Mesendoderm (in vitro differentiated cells): ENCODE data around the gene CDADC1.

Experiments used
- DNase-seq: peaks from one replicate; pipeline ENCODE4 v3.0.0; 2013
- H2AK5ac ChIP-seq: 2 replicates; pipeline ENCODE4 v1.6.1; 2013; ENCODE audit warnings: low read length, inconsistent platforms
- H2BK120ac ChIP-seq: 2 replicates; pipeline ENCODE4 v1.6.1; 2013; ENCODE audit warnings: low read depth, mild to moderate bottlenecking, low read length, moderate library complexity, mixed read lengths
- H2BK15ac ChIP-seq: replicated peaks from 2 replicates; pipeline ENCODE4 v1.6.1; 2013; ENCODE audit warnings: low read depth, mild to moderate bottlenecking, moderate library complexity
- H2BK5ac ChIP-seq: 2 replicates; pipeline ENCODE4 v1.6.1; 2013; ENCODE audit warnings: low read length, inconsistent platforms
- H3K18ac ChIP-seq: 2 replicates; pipeline ENCODE4 v1.6.1; 2013; ENCODE audit warnings: mild to moderate bottlenecking, low read length, mixed read lengths
- H3K23ac ChIP-seq: one replicate; pipeline ENCODE4 v1.6.1; 2013; ENCODE audit warnings: low read length
- H3K27ac ChIP-seq: 2 replicates; pipeline ENCODE4 v1.5.1; 2013; ENCODE audit warnings: low read depth, mild to moderate bottlenecking, inconsistent platforms, low read length, moderate library complexity
- H3K27me3 ChIP-seq: 2 replicates; pipeline ENCODE4 v1.6.1; 2013; ENCODE audit warnings: low read length, control low read depth, mild to moderate bottlenecking, inconsistent platforms; ENCODE audit not compliant: insufficient read depth, poor library complexity
- H3K36me3 ChIP-seq: 2 replicates; pipeline ENCODE4 v1.6.1; 2013; ENCODE audit warnings: low read length, inconsistent platforms; ENCODE audit not compliant: control insufficient read depth, insufficient read depth
- H3K4ac ChIP-seq: one replicate; pipeline ENCODE4 v1.6.1; 2013; ENCODE audit warnings: low read depth, mild to moderate bottlenecking, low read length, moderate library complexity
- H3K4me1 ChIP-seq: 2 replicates; pipeline ENCODE4 v1.6.1; 2013; ENCODE audit warnings: low read depth, low read length, inconsistent platforms; ENCODE audit not compliant: control insufficient read depth
- H3K4me2 ChIP-seq: 2 replicates; pipeline ENCODE4 v1.6.1; 2013; ENCODE audit warnings: low read length
- H3K4me3 ChIP-seq: 2 replicates; pipeline ENCODE4 v1.5.1; 2013; ENCODE audit warnings: mild to moderate bottlenecking, low read length
- H3K56ac ChIP-seq: one replicate; pipeline ENCODE4 v1.6.1; 2013; ENCODE audit warnings: low read length
- H3K79me1 ChIP-seq: 2 replicates; pipeline ENCODE4 v1.6.1; 2013; ENCODE audit warnings: low read length, inconsistent platforms
- H3K79me2 ChIP-seq: 2 replicates; pipeline ENCODE4 v1.6.1; 2013; ENCODE audit warnings: mild to moderate bottlenecking, low read length; ENCODE audit not compliant: control insufficient read depth, insufficient read depth
- H3K9ac ChIP-seq: 2 replicates; pipeline ENCODE4 v1.6.1; 2013; ENCODE audit warnings: low read length, inconsistent platforms
- H4K5ac ChIP-seq: one replicate; pipeline ENCODE4 v1.6.1; 2013; ENCODE audit warnings: low read length
- H4K8ac ChIP-seq: one replicate; pipeline ENCODE4 v1.6.1; 2013; ENCODE audit warnings: low read depth, mild to moderate bottlenecking, control low read depth, low read length, moderate library complexity
- WGBS: extraction: QIAGEN DNeasy Blood & Tissue Kit; methylation state at CpG from one replicate; pipeline ENCODE4 v1.1.7; 2013; ENCODE audit warnings: low lambda C conversion rate, missing lambda C conversion rate; ENCODE audit not compliant: insufficient coverage; ENCODE audit errors: extremely low coverage; 5-methylcytosine and 5-hydroxymethylcytosine counted together

The CDADC1 gene

GRCh38 chr13:49311816-49312215 lies 64.1 kb downstream of the CDADC1 start:
- Histone ChIP-seq H3K4me2 (no peak overlapping the region), H3K79me1 (no peaks in the 10 kb centered on the region), H3K4ac (no peak overlapping the region), H3K56ac (no peak overlapping the region), H3K18ac (no peak overlapping the region), H3K36me3 (no peaks in the 10 kb centered on the region), H3K27ac (no peak overlapping the region), H4K8ac (no peak overlapping the region), H3K4me1 (no peaks in the 10 kb centered on the region), H2BK15ac (no peak overlapping the region), H3K23ac (no peak overlapping the region), H3K27me3 (no peaks in the 10 kb centered on the region), H3K9ac (no peak overlapping the region), H2AK5ac (no peak overlapping the region), H3K4me3 (no peak overlapping the region), H2BK5ac (no peak overlapping the region), H3K79me2 (no peaks in the 10 kb centered on the region), H2BK120ac (no peak overlapping the region), H4K5ac (no peak overlapping the region)
- DNase-seq, result no peak
- WGBS, result no CpG with 5 or more reads among the region's 6 CpGs

GRCh38 chr13:49314344-49314882 lies 66.7 kb downstream of the CDADC1 start:
- Histone ChIP-seq H4K8ac (no peak overlapping the region), H3K27ac (no peak overlapping the region), H3K36me3 (no peaks in the 10 kb centered on the region), H2BK120ac (no peak overlapping the region), H3K18ac (no peak overlapping the region), H4K5ac (no peak overlapping the region), H3K79me1 (no peaks in the 10 kb centered on the region), H2AK5ac (no peak overlapping the region), H3K4me2 (no peak overlapping the region), H3K4me3 (no peak overlapping the region), H3K9ac (no peak overlapping the region), H3K4ac (no peak overlapping the region), H2BK15ac (no peak overlapping the region), H3K27me3 (no peaks in the 10 kb centered on the region), H3K4me1 (no peaks in the 10 kb centered on the region), H3K79me2 (no peaks in the 10 kb centered on the region), H3K23ac (no peak overlapping the region), H2BK5ac (no peak overlapping the region), H3K56ac (no peak overlapping the region)
- no peak for DNase-seq
- WGBS, result no CpG with 5 or more reads among the region's 6 CpGs

- H3K79me1 ChIP-seq, result no peaks in the 10 kb centered on the region
- no peak overlapping the region for H3K4ac ChIP-seq
- no peak overlapping the region for H4K5ac ChIP-seq
- no peak overlapping the region for H2BK120ac ChIP-seq
- H3K36me3 ChIP-seq, result no peaks in the 10 kb centered on the region
- H3K27me3 ChIP-seq, result no peaks in the 10 kb centered on the region
- DNase-seq, result no peak
- H3K4me3 ChIP-seq, result no peak overlapping the region
- H2BK15ac ChIP-seq, result no peak overlapping the region
- H3K23ac ChIP-seq, result no peak overlapping the region
- H4K8ac ChIP-seq, result no peak overlapping the region
- H3K27ac ChIP-seq, result no peak overlapping the region
- no peak overlapping the region for H3K56ac ChIP-seq
- WGBS, result no CpG with 5 or more reads among the region's 3 CpGs
- H3K79me2 ChIP-seq, result no peaks in the 10 kb centered on the region
- H3K18ac ChIP-seq, result no peak overlapping the region
- H2BK5ac ChIP-seq, result no peak overlapping the region
- no peak overlapping the region for H3K9ac ChIP-seq
- H3K4me2 ChIP-seq, result no peak overlapping the region
- no peak overlapping the region for H2AK5ac ChIP-seq
- H3K4me1 ChIP-seq, result no peaks in the 10 kb centered on the region
Observed at GRCh38 chr13:49315036-49315565, 67.4 kb downstream of the CDADC1 start.

- H2BK15ac ChIP-seq, result no peak overlapping the region
- H3K23ac ChIP-seq, result no peak overlapping the region
- H2BK5ac ChIP-seq, result no peak overlapping the region
- no CpG with 5 or more reads among the region's 5 CpGs for WGBS
- DNase-seq, result no peak
- H3K79me1 ChIP-seq, result no peaks in the 10 kb centered on the region
- H3K56ac ChIP-seq, result no peak overlapping the region
- H2AK5ac ChIP-seq, result no peak overlapping the region
- no peak overlapping the region for H4K8ac ChIP-seq
- no peaks in the 10 kb centered on the region for H3K4me1 ChIP-seq
- no peak overlapping the region for H3K18ac ChIP-seq
- no peak overlapping the region for H3K4me3 ChIP-seq
- H4K5ac ChIP-seq, result no peak overlapping the region
- H3K79me2 ChIP-seq, result no peaks in the 10 kb centered on the region
- H2BK120ac ChIP-seq, result no peak overlapping the region
- H3K4me2 ChIP-seq, result no peak overlapping the region
- H3K4ac ChIP-seq, result no peak overlapping the region
- no peaks in the 10 kb centered on the region for H3K27me3 ChIP-seq
- no peak overlapping the region for H3K27ac ChIP-seq
- no peaks in the 10 kb centered on the region for H3K36me3 ChIP-seq
- no peak overlapping the region for H3K9ac ChIP-seq
Observed at GRCh38 chr13:49315756-49316482, 68.2 kb downstream of the CDADC1 start.

- Histone ChIP-seq H3K4me3 (no peak overlapping the region), H3K27ac (no peak overlapping the region), H3K79me2 (no peaks in the 10 kb centered on the region), H3K4me2 (no peak overlapping the region), H3K4ac (no peak overlapping the region), H3K9ac (no peak overlapping the region), H2BK15ac (no peak overlapping the region), H3K79me1 (no peaks in the 10 kb centered on the region), H3K4me1 (no peaks in the 10 kb centered on the region), H3K56ac (no peak overlapping the region), H3K36me3 (no peaks in the 10 kb centered on the region), H2BK120ac (no peak overlapping the region), H3K23ac (no peak overlapping the region), H2BK5ac (no peak overlapping the region), H2AK5ac (no peak overlapping the region), H3K18ac (no peak overlapping the region), H4K8ac (no peak overlapping the region), H3K27me3 (no peaks in the 10 kb centered on the region), H4K5ac (no peak overlapping the region)
- DNase-seq, result no peak
Observed at GRCh38 chr13:49319551-49319950, 71.8 kb downstream of the CDADC1 start.

- H3K36me3 ChIP-seq, result no peaks in the 10 kb centered on the region
- no peak overlapping the region for H3K9ac ChIP-seq
- H3K79me2 ChIP-seq, result no peaks in the 10 kb centered on the region
- no peaks in the 10 kb centered on the region for H3K79me1 ChIP-seq
- H2BK5ac ChIP-seq, result no peak overlapping the region
- no peak overlapping the region for H2BK120ac ChIP-seq
- no peak overlapping the region for H3K27ac ChIP-seq
- H3K18ac ChIP-seq, result no peak overlapping the region
- no peak overlapping the region for H4K5ac ChIP-seq
- no CpG with 5 or more reads among the region's 2 CpGs for WGBS
- H2AK5ac ChIP-seq, result no peak overlapping the region
- H3K27me3 ChIP-seq, result no peaks in the 10 kb centered on the region
- H2BK15ac ChIP-seq, result no peak overlapping the region
- DNase-seq, result no peak
- no peak overlapping the region for H3K56ac ChIP-seq
- no peak overlapping the region for H4K8ac ChIP-seq
- H3K4ac ChIP-seq, result no peak overlapping the region
- no peak overlapping the region for H3K4me3 ChIP-seq
- H3K23ac ChIP-seq, result no peak overlapping the region
- no peaks in the 10 kb centered on the region for H3K4me1 ChIP-seq
- H3K4me2 ChIP-seq, result no peak overlapping the region
Observed at GRCh38 chr13:49319951-49320350, 72.2 kb downstream of the CDADC1 start.
